HCT116 (cell line): Measurements from ENCODE around the gene DCN. TPM values are rescaled to one million over a fixed set of nuclear protein-coding genes. Genes with fewer than 3 reads are reported as not detected.

Source experiments
- ATAC-seq: fragments of 200-7000 bp; cut with Tn5 transposase; 2 replicates; pipeline ENCODE4 v1.9.1; 2020; ENCODE audit warnings: mild to moderate bottlenecking, moderate library complexity
- BruUV-seq: library from RNA; stranded (reverse); fragments of 400-500 nt; replicated peaks from 2 replicates; lab custom pipeline; 2021; lab: Mats Ljungman, UMichigan
- CTCF ChIA-PET: fragments of 300-600 bp; sonication (Branson Sonifier 250); formaldehyde crosslinking; loops from one replicate; lab custom pipeline; 2021; ENCODE audit warnings: antibody characterized with exemption; lab: Charles Lee
- POLR2A ChIA-PET: fragments of 300-600, 350-600 bp; sonication (Branson Sonifier 250); formaldehyde crosslinking; loops from one replicate; lab custom pipeline; 2021; ENCODE audit warnings: antibody characterized with exemption; lab: Charles Lee
- RAD21 ChIA-PET, 2 experiments: fragments of 300-600 bp; sonication (Branson Sonifier 250); formaldehyde crosslinking; loops; one replicate each; lab custom pipeline; 2023; ENCODE audit warnings: low total read pairs in 2 of 2; ENCODE audit not compliant: uncharacterized antibody in 2 of 2, unreplicated experiment in 2 of 2, low non-redundant PET in 1 of 2; lab: Charles Lee
- DNase-seq: peaks from one replicate; pipeline ENCODE4 v3.0.0-alpha.2; 2010; ENCODE audit warnings: low read depth, low spot score
- H2AFZ ChIP-seq: fragments of 200-600 bp; shearing (Covaris generic), sonication (generic); 2 replicates; pipeline ENCODE4 v1.6.1; 2017; ENCODE audit warnings: low read depth, mixed run types, mixed read lengths, antibody characterized with exemption, low read length; ENCODE audit not compliant: poor library complexity, severe bottlenecking
- H3K27ac ChIP-seq: 2 replicates; pipeline ENCODE4 v1.5.1; 2012; ENCODE audit warnings: low read depth, low read length
- H3K27me3 ChIP-seq: fragments of 200-600 bp; sonication (generic); 2 replicates; pipeline ENCODE4 v1.6.1; 2016; ENCODE audit warnings: mixed run types, low read length, mixed read lengths; ENCODE audit not compliant: insufficient read depth
- H3K36me3 ChIP-seq, 2 experiments: fragments of 200-500 bp in 1 of 2; fragments of 200-600 bp in 1 of 2; sonication (Bioruptor generic) in 1 of 2; sonication (generic) in 1 of 2; 2 replicates each; pipeline versions ENCODE4 v1.5.1 to v1.6.1; 2014 to 2016; ENCODE audit warnings: low read length in 2 of 2, inconsistent platforms in 1 of 2, mixed read lengths in 1 of 2, mixed run types in 1 of 2; ENCODE audit not compliant: insufficient read depth in 2 of 2, control insufficient read depth in 1 of 2
- H3K4me1 ChIP-seq, 2 experiments: fragments of 200-600 bp in 1 of 2; sonication (generic) in 1 of 2; 2 replicates each; pipeline versions ENCODE4 v1.5.1 to v1.6.1; 2012 to 2017; ENCODE audit warnings: low read length in 2 of 2, inconsistent platforms in 1 of 2, mild to moderate bottlenecking in 1 of 2, mixed read lengths in 1 of 2, mixed run types in 1 of 2, moderate library complexity in 1 of 2; ENCODE audit not compliant: insufficient read depth in 2 of 2, control insufficient read depth in 1 of 2
- H3K4me2 ChIP-seq: fragments of 200-600 bp; sonication (generic); 2 replicates; pipeline ENCODE4 v1.6.1; 2017; ENCODE audit warnings: mixed run types, low read length, mixed read lengths
- H3K4me3 ChIP-seq, 2 experiments: fragments of 200-600 bp in 1 of 2; sonication (generic) in 1 of 2; replicated peaks in 1 of 2; 2 replicates each; pipeline ENCODE4 v1.5.1; 2011 to 2016; ENCODE audit warnings: low read length in 2 of 2, control low read depth in 1 of 2, low read depth in 1 of 2, mild to moderate bottlenecking in 1 of 2, mixed read lengths in 1 of 2, mixed run types in 1 of 2
- H3K79me2 ChIP-seq: fragments of 200-600 bp; sonication (generic); 2 replicates; pipeline ENCODE4 v1.6.1; 2017; ENCODE audit warnings: mild to moderate bottlenecking, mixed run types, low read length, moderate library complexity, mixed read lengths; ENCODE audit not compliant: insufficient read depth
- H3K9ac ChIP-seq: fragments of 200-600 bp; sonication (generic); 2 replicates; pipeline ENCODE4 v1.6.1; 2016; ENCODE audit warnings: low read length, mixed read lengths
- H3K9me2 ChIP-seq: fragments of 200-600 bp; sonication (generic), shearing (Covaris generic); 2 replicates; pipeline ENCODE4 v1.6.1; 2017; ENCODE audit warnings: mixed run types, mild to moderate bottlenecking, moderate library complexity; ENCODE audit not compliant: insufficient read depth
- H3K9me3 ChIP-seq, 2 experiments: fragments of 200-500 bp in 1 of 2; fragments of 200-600 bp in 1 of 2; sonication (Bioruptor generic) in 1 of 2; sonication (generic) in 1 of 2; 2 replicates each; pipeline ENCODE4 v1.6.1; 2014 to 2017; ENCODE audit warnings: low read length in 2 of 2, mixed read lengths in 2 of 2, inconsistent platforms in 1 of 2, low read depth in 1 of 2, mild to moderate bottlenecking in 1 of 2, mixed run types in 1 of 2, moderate library complexity in 1 of 2; ENCODE audit not compliant: control insufficient read depth in 1 of 2, insufficient read depth in 1 of 2
- H4K20me1 ChIP-seq: fragments of 200-600 bp; sonication (generic), shearing (Covaris generic); 2 replicates; pipeline ENCODE4 v1.6.1; 2017; ENCODE audit warnings: mixed run types, mild to moderate bottlenecking, moderate library complexity; ENCODE audit not compliant: insufficient read depth
- ATF3 ChIP-seq: IDR thresholded peaks from 2 replicates; pipeline ENCODE4 v1.6.1; 2012
- CBX3 ChIP-seq: IDR thresholded peaks from 2 replicates; pipeline ENCODE4 v1.6.1; 2012; ENCODE audit warnings: low read depth
- CEBPB ChIP-seq: IDR thresholded peaks from 2 replicates; pipeline ENCODE4 v1.6.1; 2012; ENCODE audit warnings: low read depth
- EGR1 ChIP-seq: IDR thresholded peaks from 2 replicates; pipeline ENCODE4 v1.6.1; 2012; ENCODE audit warnings: low read depth
- EZH2phosphoT487 ChIP-seq: fragments of 200-600 bp; IDR thresholded peaks from 2 replicates; pipeline ENCODE4 v1.6.1; 2018; ENCODE audit warnings: antibody characterized with exemption, borderline replicate concordance
- JUND ChIP-seq: IDR thresholded peaks from 2 replicates; pipeline ENCODE4 v1.6.1; 2012
- MAX ChIP-seq: IDR thresholded peaks from 2 replicates; pipeline ENCODE4 v1.6.1; 2012
- POLR2AphosphoS5 ChIP-seq: IDR thresholded peaks from 2 replicates; pipeline ENCODE4 v1.6.1; 2011; ENCODE audit warnings: mild to moderate bottlenecking, low read depth, low read length, moderate library complexity
- SIN3A ChIP-seq: IDR thresholded peaks from 2 replicates; pipeline ENCODE4 v1.6.1; 2012; ENCODE audit warnings: low read depth
- SP1 ChIP-seq: IDR thresholded peaks from 2 replicates; pipeline ENCODE4 v1.6.1; 2012; ENCODE audit warnings: low read depth
- YY1 ChIP-seq: IDR thresholded peaks from 2 replicates; pipeline ENCODE4 v1.6.1; 2011; ENCODE audit warnings: low read length, low read depth, moderate library complexity, mild to moderate bottlenecking; ENCODE audit not compliant: insufficient replicate concordance; ENCODE audit errors: extremely low read depth
- ZFX ChIP-seq: fragments of 450-650 bp; IDR thresholded peaks from 2 replicates; pipeline ENCODE4 v1.6.1; 2017
- intact Hi-C: fragments of 100-400 bp; cut with micrococcal nuclease; formaldehyde crosslinking; loops from 2 replicates; pipeline ENCODE4 v1.10.0; 2022
- total RNA-seq: library from RNA; stranded (reverse); gene quantifications from one replicate; pipeline ENCODE4 v1.2.1, GENCODE V29; 2021; ENCODE audit not compliant: unreplicated experiment
- TF ChIP-seq, protein P1 (sequence below): IDR thresholded peaks from 2 replicates; pipeline ENCODE4 v1.6.1; 2012; ENCODE audit warnings: low read depth
- TF ChIP-seq, protein P2 (sequence below), 3 experiments: fragments of 200-600 bp in 1 of 3; sonication (generic) in 1 of 3; IDR thresholded peaks in 2 of 3; conservative IDR thresholded peaks in 1 of 3; 2 replicates each; pipeline ENCODE4 v1.5.1; 2012 to 2017; ENCODE audit warnings: low read depth in 2 of 3, low read length in 2 of 3, antibody characterized with exemption in 1 of 3, borderline replicate concordance in 1 of 3, control low read depth in 1 of 3, mild to moderate bottlenecking in 1 of 3, mixed read lengths in 1 of 3, mixed run types in 1 of 3, moderate library complexity in 1 of 3; ENCODE audit not compliant: insufficient read depth in 1 of 3

Gene DCN
- total RNA-seq, 1 experiment from 2014 or later: 3.6 TPM

- no TSS peak for BruUV-seq
- Histone ChIP-seq H3K36me3 (no peaks in the 10 kb centered on the region), H3K9ac (no peak overlapping the region), H2AFZ (no peak overlapping the region), H4K20me1 (no peaks in the 10 kb centered on the region), H3K27me3 (no peaks in the 10 kb centered on the region), H3K9me2 (no peaks in the 10 kb centered on the region), H3K4me1 (peaks cover 4 to 10% of the 10 kb centered on the region in 2 experiments; a peak in 3 of 4 replicates), H3K4me3 (no peak overlapping the region), H3K79me2 (no peaks in the 10 kb centered on the region), H3K27ac (no peak overlapping the region), H3K4me2 (no peak overlapping the region), H3K9me3 (no peaks in the 10 kb centered on the region)
- no peak for ATAC-seq
- TF ChIP-seq EZH2phosphoT487 (no peak), ATF3 (no peak), SIN3A (no peak), MAX (no peak), YY1 (no peak), JUND (no peak), CEBPB (no peak), EGR1 (no peak), POLR2AphosphoS5 (no peak), SP1 (no peak), ZFX (no peak), CBX3 (no peak)
- TF ChIP-seq, protein P1, sequence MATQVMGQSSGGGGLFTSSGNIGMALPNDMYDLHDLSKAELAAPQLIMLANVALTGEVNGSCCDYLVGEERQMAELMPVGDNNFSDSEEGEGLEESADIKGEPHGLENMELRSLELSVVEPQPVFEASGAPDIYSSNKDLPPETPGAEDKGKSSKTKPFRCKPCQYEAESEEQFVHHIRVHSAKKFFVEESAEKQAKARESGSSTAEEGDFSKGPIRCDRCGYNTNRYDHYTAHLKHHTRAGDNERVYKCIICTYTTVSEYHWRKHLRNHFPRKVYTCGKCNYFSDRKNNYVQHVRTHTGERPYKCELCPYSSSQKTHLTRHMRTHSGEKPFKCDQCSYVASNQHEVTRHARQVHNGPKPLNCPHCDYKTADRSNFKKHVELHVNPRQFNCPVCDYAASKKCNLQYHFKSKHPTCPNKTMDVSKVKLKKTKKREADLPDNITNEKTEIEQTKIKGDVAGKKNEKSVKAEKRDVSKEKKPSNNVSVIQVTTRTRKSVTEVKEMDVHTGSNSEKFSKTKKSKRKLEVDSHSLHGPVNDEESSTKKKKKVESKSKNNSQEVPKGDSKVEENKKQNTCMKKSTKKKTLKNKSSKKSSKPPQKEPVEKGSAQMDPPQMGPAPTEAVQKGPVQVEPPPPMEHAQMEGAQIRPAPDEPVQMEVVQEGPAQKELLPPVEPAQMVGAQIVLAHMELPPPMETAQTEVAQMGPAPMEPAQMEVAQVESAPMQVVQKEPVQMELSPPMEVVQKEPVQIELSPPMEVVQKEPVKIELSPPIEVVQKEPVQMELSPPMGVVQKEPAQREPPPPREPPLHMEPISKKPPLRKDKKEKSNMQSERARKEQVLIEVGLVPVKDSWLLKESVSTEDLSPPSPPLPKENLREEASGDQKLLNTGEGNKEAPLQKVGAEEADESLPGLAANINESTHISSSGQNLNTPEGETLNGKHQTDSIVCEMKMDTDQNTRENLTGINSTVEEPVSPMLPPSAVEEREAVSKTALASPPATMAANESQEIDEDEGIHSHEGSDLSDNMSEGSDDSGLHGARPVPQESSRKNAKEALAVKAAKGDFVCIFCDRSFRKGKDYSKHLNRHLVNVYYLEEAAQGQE: no peak
- TF ChIP-seq, protein P2, sequence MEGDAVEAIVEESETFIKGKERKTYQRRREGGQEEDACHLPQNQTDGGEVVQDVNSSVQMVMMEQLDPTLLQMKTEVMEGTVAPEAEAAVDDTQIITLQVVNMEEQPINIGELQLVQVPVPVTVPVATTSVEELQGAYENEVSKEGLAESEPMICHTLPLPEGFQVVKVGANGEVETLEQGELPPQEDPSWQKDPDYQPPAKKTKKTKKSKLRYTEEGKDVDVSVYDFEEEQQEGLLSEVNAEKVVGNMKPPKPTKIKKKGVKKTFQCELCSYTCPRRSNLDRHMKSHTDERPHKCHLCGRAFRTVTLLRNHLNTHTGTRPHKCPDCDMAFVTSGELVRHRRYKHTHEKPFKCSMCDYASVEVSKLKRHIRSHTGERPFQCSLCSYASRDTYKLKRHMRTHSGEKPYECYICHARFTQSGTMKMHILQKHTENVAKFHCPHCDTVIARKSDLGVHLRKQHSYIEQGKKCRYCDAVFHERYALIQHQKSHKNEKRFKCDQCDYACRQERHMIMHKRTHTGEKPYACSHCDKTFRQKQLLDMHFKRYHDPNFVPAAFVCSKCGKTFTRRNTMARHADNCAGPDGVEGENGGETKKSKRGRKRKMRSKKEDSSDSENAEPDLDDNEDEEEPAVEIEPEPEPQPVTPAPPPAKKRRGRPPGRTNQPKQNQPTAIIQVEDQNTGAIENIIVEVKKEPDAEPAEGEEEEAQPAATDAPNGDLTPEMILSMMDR (IDR thresholded peaks at IDR 0.05 in 2 of 3, conservative IDR thresholded peaks at IDR 0.05 in 1 of 3; ENCODE audit: borderline replicate concordance in 1 of 3, insufficient read depth in 1 of 3, low read depth in 2 of 3, low read length in 2 of 3): no peak
- RAD21 ChIA-PET: no interaction called here
- intact Hi-C loops: loop anchor here (10.0 kb wide), 1 partner anchor 221 kb away; no protein-coding TSS in a partner anchor
- DNase-seq: no peak
- CTCF ChIA-PET: no interaction called here
- POLR2A ChIA-PET: no interaction called here
Observed at GRCh38 chr12:91103624-91104023, 79.0 kb downstream of the DCN start.
